ENCODE data around the gene MNX1.
A peak's percentile ranks its signal among the peaks of the same experiment; 100 is the strongest.

The MNX1 gene

DNA sequence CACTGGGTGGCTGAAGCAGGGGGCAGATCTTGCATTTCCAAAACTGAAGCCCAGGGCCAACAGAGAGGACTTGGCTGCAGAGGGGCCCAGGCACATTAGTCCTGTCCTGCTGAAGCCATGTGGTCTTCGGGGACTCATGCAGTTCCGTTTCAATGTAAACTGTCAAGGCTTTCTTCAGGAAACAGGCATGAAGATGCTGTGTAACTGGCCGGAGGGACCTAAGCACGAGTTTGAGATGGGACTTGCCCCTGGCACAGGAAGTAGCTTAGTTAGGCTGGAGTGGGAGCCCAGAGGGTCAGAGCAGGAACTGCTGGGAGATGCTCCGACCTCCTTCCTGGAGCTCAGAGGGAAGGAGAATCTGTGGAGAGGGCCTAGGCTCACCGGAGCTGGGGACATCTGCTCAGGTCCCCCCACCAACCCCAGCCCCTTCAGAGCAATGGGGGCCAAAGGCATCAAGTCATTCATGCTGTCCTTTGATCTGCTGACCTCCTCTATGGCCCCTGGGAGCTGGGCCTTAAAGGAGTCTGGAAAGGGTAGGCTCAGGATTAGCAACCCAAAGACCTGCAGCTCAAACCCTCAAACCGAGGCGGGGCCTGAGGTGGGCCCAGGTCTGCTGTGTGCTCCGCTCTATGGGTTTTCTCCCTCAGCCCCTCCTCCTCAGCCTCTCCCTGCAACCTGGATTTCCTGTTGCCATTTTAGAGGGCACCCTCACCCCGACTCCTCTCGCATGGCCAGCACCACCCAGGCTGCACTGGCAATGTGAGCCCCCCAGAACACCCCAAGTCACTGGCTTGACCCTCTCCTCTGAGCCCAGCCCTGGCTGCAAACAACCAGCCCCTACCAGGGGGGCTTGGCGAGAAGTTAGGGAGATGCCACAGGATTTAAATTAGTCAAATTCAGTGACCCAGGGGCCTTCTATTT, 4.4 kb upstream of the MNX1 start:
- no peaks in the 10 kb centered on the region for H3F3A ChIP-seq (ENCODE audit: low read depth)
- H2AFZ ChIP-seq (ENCODE audit: low read length) = peak overlapping the region; percentile 10; the same call in 1 of the 2 replicates
- no peaks in the 10 kb centered on the region for H3K79me2 ChIP-seq (ENCODE audit: insufficient read depth, low read length)
- H3K9me2 ChIP-seq (replicated peaks; ENCODE audit: low read depth, low read length) = no peaks in the 10 kb centered on the region
- H3K36me3 ChIP-seq (ENCODE audit: insufficient read depth, low read length) = no peaks in the 10 kb centered on the region
- H3K9ac ChIP-seq (ENCODE audit: low read depth, low read length, poor library complexity, severe bottlenecking) = no peak overlapping the region
- H3K4me1 ChIP-seq (ENCODE audit: insufficient read depth, low read length, poor library complexity, severe bottlenecking) = peaks cover 10% of the 10 kb centered on the region
- H3K4me2 ChIP-seq (ENCODE audit: low read depth, low read length, poor library complexity, severe bottlenecking) = no peak overlapping the region
- no peaks in the 10 kb centered on the region for H4K20me1 ChIP-seq (ENCODE audit: insufficient read depth, low read length, poor library complexity, severe bottlenecking)
- H3K9me3 ChIP-seq (ENCODE audit: insufficient read depth, low read depth, low read length) = no peaks in the 10 kb centered on the region
- H3K4me3 ChIP-seq (ENCODE audit: low read length, poor library complexity, severe bottlenecking) = no peak overlapping the region
- no peaks in the 10 kb centered on the region for H3K27me3 ChIP-seq (ENCODE audit: insufficient read depth, low read length, poor library complexity, severe bottlenecking)
- no peak for TF ChIP-seq EZH2phosphoT487 (IDR thresholded peaks at IDR 0.05; ENCODE audit: borderline replicate concordance)
- TF ChIP-seq, protein P1, sequence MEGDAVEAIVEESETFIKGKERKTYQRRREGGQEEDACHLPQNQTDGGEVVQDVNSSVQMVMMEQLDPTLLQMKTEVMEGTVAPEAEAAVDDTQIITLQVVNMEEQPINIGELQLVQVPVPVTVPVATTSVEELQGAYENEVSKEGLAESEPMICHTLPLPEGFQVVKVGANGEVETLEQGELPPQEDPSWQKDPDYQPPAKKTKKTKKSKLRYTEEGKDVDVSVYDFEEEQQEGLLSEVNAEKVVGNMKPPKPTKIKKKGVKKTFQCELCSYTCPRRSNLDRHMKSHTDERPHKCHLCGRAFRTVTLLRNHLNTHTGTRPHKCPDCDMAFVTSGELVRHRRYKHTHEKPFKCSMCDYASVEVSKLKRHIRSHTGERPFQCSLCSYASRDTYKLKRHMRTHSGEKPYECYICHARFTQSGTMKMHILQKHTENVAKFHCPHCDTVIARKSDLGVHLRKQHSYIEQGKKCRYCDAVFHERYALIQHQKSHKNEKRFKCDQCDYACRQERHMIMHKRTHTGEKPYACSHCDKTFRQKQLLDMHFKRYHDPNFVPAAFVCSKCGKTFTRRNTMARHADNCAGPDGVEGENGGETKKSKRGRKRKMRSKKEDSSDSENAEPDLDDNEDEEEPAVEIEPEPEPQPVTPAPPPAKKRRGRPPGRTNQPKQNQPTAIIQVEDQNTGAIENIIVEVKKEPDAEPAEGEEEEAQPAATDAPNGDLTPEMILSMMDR (conservative IDR thresholded peaks at IDR 0.05; ENCODE audit: low read length) = no peak

DNA sequence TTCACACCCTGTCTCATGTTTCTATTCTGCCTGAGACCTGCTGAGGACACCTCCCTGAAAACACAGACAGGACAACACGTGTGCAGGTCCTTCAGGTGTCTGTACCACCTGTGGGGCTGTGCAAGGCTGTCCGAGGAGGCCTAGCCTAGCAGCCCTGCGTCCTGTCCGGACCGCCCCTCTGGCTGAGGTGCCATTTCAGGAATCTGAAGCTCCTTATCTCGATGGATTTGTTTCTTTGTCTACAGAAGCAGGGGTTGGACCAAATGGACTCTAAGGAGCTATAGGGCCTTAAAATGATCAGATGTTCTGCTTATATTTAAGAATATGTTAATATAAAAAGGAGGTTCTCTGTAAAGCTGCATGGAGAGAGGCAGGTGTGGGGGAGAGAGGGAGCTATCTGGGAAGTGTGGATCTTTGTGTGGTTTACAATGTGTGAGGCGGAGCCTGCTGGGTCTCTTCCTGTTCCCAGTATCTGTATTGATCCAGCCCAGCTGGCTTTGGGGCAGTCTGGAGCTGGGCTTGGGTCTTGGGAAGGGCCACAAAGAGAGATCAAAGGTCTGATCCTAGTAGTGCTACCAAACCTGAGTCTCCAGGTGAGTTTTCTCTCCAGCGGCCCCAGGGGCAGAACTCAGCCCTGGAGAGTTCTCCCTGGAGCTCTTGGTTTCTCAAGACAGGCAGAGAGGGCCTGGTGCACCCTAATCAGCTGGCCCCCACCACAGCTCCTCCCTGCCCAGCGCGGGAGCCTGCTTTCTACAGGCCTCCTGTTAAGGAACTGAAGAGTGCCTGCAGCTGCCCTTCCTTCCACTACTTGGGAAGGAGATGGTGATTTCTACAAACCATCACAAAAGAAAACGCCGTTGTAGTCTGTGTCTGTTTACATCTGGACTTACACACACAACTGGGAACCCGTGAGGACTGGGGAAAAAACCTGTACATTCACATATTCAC, 3.4 kb upstream of the MNX1 start:
- no peak overlapping the region for H3K4me3 ChIP-seq (ENCODE audit: low read length, poor library complexity, severe bottlenecking)
- H3K36me3 ChIP-seq (ENCODE audit: insufficient read depth, low read length) = no peaks in the 10 kb centered on the region
- H3K79me2 ChIP-seq (ENCODE audit: insufficient read depth, low read length) = no peaks in the 10 kb centered on the region
- no peaks in the 10 kb centered on the region for H3K9me2 ChIP-seq (replicated peaks; ENCODE audit: low read depth, low read length)
- no peak for TF ChIP-seq EZH2phosphoT487 (IDR thresholded peaks at IDR 0.05; ENCODE audit: borderline replicate concordance)
- TF ChIP-seq, protein P1 (conservative IDR thresholded peaks at IDR 0.05; ENCODE audit: low read length) = no peak
- H3K4me2 ChIP-seq (ENCODE audit: low read depth, low read length, poor library complexity, severe bottlenecking) = no peak overlapping the region
- H2AFZ ChIP-seq (ENCODE audit: low read length) = peak overlapping the region; percentile 10; the same call in 1 of the 2 replicates
- no peaks in the 10 kb centered on the region for H3K27me3 ChIP-seq (ENCODE audit: insufficient read depth, low read length, poor library complexity, severe bottlenecking)
- H3F3A ChIP-seq (ENCODE audit: low read depth) = no peaks in the 10 kb centered on the region
- no peak overlapping the region for H3K9ac ChIP-seq (ENCODE audit: low read depth, low read length, poor library complexity, severe bottlenecking)
- no peaks in the 10 kb centered on the region for H4K20me1 ChIP-seq (ENCODE audit: insufficient read depth, low read length, poor library complexity, severe bottlenecking)
- H3K4me1 ChIP-seq (ENCODE audit: insufficient read depth, low read length, poor library complexity, severe bottlenecking) = peaks cover 10% of the 10 kb centered on the region
- no peaks in the 10 kb centered on the region for H3K9me3 ChIP-seq (ENCODE audit: insufficient read depth, low read depth, low read length)

DNA sequence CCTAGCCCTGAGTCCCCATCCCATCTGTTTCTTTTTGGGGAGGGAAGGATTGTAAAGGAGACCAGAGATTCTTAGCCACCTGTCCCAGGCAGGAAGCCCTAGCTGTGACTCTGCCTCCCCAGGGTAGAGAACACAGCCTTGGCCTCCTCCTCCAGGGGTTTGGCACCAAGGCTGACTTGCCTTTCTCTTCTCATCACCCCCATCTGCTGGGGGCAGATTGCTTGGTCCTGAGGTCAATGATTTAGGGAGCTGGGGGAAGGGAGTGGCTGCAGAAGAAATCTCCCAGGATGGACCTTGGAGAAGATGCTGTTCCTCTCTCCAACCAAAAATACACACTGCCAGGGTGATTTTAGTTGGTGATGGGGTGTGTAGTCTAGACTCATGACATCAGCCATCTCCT, 2.6 kb upstream of the MNX1 start:
- TF ChIP-seq, protein P1 (conservative IDR thresholded peaks at IDR 0.05; ENCODE audit: low read length) = no peak
- no peak for TF ChIP-seq EZH2phosphoT487 (IDR thresholded peaks at IDR 0.05; ENCODE audit: borderline replicate concordance)

More for the DNA sequence above, 2.6 kb upstream of the MNX1 start:
- Histone ChIP-seq H3K4me1 (ENCODE audit: insufficient read depth, low read length, poor library complexity, severe bottlenecking) (peaks cover 10% of the 10 kb centered on the region), H3K79me2 (ENCODE audit: insufficient read depth, low read length) (no peaks in the 10 kb centered on the region), H4K20me1 (ENCODE audit: insufficient read depth, low read length, poor library complexity, severe bottlenecking) (no peaks in the 10 kb centered on the region), H3K36me3 (ENCODE audit: insufficient read depth, low read length) (no peaks in the 10 kb centered on the region), H3K9me2 (replicated peaks; ENCODE audit: low read depth, low read length) (no peaks in the 10 kb centered on the region), H3K9ac (ENCODE audit: low read depth, low read length, poor library complexity, severe bottlenecking) (no peak overlapping the region), H3K4me3 (ENCODE audit: low read length, poor library complexity, severe bottlenecking) (no peak overlapping the region), H3K27me3 (ENCODE audit: insufficient read depth, low read length, poor library complexity, severe bottlenecking) (no peaks in the 10 kb centered on the region), H3K9me3 (ENCODE audit: insufficient read depth, low read depth, low read length) (no peaks in the 10 kb centered on the region), H3K4me2 (ENCODE audit: low read depth, low read length, poor library complexity, severe bottlenecking) (no peak overlapping the region), H3F3A (ENCODE audit: low read depth) (no peaks in the 10 kb centered on the region), H2AFZ (ENCODE audit: low read length) (no peak overlapping the region)

All from Loucy (cell line).